Activated CD8-positive, alpha-beta memory T cell treated with anti-CD3 and anti-CD28 coated beads for 4 hours (primary cell): ENCODE results near the gene PUS7.
"Not testable (repeated sequence)": the region's sequence is repeated elsewhere in the genome, so short reads cannot be mapped to it uniquely, and the experiment has no call there.

ENCODE experiments used
- DNase-seq, 2 donors: peaks; one replicate each; pipeline ENCODE4 v3.0.0-alpha.2; 2020; ENCODE audit warnings: low read depth in 2 of 2

The PUS7 gene

DNA sequence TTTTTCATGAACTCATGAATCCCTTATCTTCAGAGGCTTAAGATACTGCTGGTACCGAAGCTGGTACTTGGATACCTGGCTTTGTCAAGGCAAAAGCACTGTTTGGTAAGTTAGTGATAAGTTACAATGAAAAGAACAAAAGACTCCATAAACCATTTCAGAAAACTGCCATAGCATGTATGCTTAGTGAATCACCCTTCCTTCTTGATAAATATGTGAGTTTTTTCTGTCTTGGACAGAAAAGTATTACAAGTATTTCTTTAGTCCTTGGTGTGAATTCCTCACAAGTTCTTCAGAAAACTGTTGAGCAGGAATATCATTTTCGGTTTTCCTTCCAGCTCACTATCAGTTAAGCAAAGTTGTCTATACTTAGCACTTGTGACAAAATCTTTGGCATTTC is 25.6 kb downstream of the PUS7 start:
- no peak for DNase-seq

DNA sequence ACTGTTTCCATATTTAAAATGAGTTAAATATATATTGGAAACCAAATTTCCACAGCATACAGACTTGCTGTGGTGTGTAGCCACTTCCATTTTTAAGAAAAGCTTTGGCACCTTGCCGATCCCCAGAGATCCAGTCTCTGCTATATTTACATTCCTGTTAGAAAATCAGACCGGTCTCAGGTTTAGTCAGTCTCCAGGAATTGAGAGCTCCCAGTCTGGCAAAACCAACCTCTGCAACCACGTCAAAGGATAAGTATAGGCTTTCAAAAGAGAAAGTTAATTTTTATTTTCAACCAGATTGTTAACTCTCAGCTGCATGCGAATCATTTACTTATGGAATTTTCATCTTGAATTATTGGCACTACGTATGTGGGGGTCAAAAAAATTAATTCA is 28.2 kb downstream of the PUS7 start:
- no peak for DNase-seq

DNA sequence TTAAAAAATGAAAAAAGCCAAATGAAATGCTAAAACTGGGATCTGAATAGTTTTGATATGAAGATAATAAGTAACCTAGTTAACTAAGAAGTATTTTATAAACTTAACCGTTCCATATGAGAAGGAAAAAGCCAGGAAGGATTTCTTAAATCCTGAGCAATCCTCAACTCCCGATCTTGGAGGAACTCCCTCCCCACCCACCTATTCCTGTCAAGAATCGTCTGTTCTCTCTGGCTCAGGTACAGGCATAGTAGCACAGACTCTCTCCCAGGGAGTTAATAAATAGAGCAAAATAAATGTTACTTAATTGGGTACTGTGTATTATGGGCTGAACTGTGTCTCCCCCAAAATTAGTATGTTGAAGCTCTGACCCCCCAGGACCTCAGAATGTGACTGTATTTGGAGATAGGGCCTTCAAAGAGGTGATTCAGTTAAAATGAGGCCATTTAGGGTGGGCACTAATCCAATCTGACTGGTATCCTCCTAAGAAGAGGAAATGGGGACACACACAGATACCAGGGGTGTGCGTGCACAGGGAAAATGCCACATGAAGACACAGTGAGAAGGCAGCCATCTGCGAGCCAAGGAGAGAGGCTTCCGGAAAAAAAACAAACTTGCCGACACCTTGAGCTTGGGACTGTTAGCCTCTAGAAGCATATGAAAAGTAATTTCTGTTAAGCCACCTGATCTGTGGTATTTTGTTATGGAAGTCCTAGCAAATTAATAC is 28.7 kb downstream of the PUS7 start:
- DNase-seq, result no peak

DNA sequence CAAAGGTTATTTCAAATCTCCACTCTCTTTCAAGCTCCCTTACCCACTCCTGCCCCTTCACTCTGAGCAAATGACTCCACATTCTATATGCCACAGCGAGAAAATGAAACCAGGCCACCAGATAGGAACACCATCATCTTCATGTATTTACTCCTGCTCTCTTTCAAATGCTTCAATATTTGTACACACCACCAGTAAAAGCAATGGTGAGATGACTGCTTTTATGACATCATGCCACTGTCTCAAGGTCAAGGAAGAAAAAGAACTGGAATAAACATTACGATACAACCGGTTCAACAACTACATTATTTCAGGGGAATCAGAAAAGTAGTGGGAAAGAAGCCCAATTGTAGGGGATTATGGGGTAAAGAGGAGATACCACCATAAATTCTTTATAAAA is 32.7 kb downstream of the PUS7 start:
- no peak for DNase-seq

DNA sequence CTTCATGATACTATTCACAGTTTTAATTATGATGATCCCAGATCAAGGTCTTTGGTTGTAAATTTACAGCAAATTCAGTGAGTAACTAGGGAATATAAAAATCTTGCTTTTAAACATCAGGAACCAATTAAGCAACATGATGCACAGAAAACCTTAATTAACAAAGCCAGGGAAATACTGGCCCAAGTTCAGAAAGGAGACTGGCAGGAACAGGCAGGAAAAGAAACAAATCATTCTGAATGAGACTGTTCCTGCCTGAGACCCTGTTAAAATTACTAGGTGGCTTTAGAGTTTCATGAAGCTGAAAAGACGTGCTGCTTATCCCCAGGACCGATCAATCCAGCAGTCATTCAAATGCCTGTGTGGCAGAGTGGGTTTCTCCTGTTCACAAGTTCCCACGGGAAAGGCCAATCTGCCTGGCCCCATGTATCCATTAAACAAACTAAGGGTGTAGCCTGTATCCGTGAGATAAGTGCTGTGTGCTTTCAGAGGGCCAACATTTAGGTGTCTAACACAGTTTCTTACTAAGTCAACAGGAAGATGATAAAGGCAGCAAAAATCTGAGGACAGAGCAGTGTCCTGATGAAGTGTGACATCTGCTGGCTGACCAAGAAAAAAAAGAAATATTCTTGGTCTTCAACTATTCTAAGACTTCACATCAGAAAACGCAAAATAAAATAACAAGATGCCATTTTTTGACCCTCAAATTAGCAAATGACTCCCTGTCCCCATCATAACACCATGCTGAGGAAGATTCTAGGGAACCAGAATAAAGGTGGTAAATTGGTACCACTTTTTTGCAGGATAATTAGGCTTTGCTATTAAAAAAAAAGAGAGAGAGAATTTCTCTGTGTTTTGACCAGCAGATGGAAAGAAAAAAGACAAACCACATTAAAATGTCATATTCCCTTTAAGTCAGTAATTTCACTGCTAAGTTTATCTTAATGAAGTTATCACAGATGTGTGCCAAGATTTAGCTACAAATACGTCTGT is 34.2 kb downstream of the PUS7 start:
- DNase-seq, result no peak

DNA sequence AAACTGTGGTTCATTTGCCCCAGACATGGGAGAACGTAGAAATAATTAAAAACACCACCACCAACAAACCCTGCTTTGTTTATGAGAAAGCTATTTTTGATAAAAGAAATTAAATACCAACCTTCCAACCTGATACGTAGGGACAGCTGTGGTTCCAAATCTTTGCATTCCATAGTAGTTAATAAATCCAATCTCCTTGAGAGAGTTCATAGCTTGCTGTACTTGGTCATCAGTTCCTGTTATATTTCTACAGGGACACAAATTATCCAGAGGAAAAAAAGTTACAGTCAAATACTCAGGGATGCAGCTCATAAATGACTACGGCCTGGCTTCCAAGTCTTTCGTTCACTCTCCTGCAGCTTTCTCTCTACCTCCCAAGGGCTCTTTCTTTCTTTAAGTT is 41.1 kb downstream of the PUS7 start:
- no peak for DNase-seq

DNA sequence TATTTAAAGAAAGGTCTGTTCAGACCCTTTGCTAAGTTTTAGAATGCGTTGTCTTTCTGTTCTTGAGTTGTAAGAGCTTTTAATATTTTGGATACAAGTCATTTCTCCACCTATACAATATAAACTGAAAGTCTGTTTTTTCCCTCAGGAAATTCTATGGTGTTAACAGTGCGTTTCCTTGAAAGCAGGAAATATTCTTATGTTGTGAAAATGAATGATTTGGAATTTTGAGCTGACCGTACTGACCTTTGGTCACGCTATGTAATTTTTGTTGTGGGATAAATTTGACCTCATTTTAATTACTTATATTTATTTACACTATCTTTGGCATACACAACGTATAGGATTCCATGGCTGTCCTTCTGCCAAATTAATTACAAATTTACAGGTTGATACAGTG is 43.5 kb downstream of the PUS7 start:
- no peak for DNase-seq

DNA sequence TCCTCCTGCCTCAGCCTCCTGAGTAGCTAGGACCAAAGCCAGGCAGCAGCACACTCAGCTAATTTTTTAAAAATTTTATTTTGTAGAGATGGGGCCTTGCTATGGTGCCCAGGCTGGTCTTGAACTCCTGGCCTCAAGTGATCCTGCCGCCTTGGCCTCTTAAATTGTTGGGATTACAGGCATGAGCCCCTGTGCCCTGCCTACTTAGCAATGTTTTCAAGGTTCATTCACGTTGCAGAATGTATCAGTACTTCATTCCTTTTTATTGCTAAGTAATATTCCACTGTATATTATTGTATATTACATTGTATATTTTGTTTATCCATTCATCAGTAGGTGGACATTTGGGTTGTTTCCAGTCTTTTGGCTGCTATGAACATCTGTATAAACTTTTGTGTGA is 44.2 kb downstream of the PUS7 start:
- no peak for DNase-seq

DNA sequence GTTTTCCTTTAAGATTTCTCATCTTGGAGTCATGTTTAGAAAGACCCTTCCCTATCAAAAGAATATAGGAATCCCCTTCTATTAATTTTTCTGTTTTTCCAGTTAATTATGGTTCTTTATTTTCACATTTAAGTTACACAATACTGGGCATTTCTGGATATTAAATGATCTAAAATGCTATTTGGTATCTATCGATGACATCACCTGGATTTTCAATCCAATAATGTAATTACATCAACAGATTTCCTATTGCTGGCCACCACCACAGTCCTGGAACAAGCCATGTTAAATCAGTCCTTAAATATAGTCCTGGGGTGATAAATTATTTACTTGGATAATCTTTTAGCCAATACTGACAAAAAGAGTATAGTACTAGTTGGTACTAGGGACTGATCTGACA is 48.0 kb downstream of the PUS7 start:
- DNase-seq, result no peak

DNA sequence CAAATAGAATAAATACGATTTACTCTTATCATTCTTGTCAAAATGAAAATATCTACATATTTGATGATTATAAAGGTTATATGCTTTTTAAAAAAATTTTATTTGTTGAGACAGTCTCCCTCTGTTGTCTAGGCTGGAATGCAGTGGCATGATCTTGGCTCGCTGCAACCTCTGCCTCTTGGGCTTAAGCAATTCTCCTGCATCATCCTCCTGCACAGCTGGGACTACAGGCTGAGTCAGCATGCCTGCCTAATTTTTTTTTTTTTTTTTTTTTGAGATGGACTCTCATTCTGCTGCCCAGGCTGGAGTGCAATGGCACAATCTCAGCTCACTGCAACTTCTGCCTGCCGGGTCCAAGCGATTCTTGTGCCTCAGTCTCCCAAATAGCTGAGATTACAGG is 48.9 kb downstream of the PUS7 start:
- no peak for DNase-seq

DNA sequence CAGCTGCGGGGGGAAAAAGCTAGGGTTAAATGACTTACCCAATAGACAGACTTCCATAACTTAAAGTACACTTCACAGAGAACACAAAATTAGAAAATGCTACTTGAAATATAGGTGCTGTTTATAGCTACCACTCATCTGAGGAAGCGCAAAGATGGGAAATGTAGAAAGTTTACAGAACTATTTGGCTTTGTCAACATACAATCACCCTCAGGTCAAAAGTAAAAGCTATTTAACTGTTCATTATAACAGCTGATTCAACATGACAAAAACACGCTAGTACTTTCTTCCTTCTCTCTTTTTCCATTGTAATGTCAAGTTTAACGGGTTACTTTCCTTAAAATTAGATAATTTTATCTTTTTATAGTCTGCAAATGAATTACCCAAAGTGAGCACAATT is 51.2 kb downstream of the PUS7 start:
- no peak for DNase-seq

DNA sequence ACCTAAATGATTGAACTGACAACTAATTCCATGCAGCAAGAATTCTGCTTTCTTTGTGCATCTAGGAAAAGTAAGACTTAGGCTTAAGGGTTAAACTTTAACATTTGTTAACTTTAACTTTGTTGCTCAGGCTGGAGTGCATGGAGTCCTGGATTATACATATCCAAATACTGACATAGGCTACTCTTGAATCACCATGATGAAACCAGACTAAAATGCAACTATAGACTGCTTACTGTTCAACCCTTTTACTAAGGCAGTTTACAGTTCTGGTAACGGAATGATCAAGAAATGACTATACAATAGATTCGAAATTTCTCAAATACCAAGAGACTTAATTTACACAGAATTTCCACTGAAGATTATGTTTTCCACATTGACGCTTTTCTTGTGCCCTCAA is 52.0 kb downstream of the PUS7 start:
- no peak for DNase-seq

DNA sequence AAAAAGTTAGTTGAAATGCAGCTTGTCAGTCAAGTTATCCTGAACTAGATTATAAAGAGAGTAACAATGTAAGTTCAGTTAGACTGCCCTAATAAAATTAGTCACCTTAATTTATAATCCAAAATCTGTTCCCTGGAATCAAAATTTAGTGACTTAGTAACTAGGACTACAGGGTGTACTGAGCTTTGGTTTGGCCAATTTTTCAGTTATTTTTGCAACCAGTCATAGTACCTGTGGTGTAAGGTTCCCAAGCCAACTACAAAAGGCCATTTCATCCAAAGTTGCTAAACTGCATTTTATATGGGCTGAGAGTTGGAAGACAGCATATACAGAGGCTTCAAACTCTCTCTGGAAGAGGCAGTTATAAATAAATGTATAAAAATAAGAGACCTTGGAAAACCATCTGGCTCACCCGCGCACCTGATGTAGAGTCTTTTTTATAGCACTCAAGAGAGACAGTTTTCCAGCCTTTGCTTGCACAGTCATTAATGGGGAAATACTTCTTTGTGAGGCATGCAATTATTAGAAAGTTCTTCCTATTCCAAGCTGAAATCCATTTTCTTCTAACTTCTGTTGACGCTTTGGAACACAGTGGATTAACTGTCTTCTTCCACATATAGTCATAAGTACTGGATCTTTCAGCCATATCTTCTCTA is 59.2 kb downstream of the PUS7 start:
- DNase-seq, result no peak

DNA sequence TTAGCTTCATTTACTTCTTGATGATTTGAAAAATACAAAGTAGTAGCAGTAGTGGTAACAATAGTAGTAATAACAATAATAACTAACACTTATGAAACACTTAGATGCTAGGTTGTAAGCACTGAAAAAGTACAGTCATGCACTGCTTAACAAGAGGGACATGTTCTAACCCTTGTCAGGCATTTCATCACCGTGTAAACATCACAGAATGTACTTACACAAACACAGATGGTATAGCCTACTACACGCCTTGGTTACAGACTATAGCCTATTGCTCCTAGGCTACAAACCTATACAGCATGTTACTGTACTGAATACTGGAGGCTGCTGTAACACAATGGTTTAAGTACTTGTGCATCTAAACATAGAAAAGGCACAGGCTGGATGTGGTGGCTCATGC is 60.6 kb downstream of the PUS7 start:
- no peak for DNase-seq

DNA sequence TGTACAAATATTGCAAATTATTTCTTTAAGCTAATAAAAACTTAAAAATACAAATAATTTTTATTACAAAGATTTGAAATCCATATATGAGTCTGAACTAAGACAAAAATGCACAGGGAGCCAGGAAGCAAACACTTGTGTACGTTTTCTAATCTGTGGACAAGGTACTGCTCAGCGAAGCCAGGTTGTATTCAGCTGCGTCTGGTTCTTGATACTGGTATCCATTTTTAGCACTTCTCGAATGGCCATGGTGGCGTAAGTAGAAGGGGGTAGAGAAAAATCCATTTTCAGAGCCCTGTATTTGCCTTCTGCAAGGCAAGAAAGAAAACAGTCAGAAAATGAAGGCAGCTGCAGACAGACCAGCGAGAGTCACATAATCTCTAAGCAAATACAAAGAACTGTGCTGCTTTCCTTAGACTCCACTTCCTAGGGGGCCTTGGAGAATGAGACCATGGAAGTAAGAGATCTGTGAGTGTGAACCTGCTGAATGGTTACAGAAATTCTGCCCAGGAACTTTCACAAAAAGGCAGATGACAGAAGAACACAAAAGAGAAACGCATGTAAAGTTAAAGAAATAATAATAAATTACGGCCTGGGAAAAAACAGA is 64.3 kb downstream of the PUS7 start:
- no peak for DNase-seq

DNA sequence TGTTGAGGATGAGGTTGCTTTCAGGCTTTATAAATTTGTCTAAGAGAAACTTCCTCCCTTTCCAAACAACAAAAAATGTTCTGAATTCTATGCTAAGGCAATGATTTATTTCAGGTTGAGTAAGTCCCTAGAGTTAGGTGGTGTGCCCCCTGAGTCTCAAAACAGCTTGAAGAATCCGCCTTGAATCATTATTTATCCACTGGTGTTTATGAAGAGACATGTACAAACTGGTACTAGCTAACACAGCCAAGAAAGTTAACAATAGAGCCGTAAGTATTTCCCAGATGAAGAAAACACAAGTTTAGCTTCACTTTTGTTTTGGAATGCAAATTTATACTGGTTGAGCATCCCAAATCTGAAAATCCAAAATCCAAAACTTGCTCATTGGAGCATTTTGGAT is 67.2 kb downstream of the PUS7 start:
- DNase-seq, result no peak

DNA sequence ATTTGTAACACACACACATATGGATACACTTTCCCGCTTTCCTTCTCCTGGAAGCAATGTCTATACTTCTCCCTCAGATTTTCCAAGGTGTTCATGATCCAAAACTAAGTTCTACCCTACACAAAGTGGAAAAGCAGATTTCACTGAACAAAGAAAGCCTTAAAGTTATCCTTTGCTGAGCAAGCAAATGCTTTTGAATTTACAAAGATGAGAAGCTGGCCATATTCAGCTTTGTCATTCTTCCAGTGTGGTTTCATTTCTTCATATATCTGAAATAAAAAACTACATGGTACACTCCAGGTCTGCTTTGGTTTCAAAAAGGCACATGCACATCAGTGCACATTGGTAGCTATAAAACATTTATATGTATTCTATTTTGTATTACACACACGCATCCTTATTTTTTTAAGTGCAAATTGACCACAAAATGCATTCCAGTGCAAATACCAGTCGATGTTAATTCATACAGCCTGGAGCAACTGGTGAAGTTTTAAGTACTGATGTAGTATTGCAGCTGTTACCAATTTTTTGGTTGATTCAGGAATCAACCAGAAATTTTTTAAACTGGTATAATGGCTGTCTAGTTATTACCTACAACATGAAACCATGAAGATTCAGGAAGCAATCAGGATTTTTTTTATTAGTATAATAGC is 67.8 kb downstream of the PUS7 start:
- no peak for DNase-seq

DNA sequence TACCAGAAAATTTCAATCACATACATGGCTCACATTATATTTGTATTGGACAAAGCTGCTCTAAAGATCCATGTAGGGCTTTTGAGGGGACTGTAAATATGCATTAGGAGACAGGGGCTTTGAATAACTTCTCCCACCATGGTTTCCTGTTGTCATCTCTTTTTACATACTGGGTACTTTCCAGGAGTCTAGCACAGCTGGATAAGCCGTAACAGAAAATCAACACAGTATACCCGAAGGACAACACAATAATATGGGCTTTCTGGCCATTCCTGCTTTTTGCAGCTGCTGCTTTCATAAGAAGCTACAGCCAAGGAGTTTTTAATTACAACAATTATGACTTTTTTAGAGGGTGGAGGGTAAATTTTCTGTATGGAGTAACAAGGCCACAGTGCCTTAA is 70.0 kb downstream of the PUS7 start:
- DNase-seq, result no peak

DNA sequence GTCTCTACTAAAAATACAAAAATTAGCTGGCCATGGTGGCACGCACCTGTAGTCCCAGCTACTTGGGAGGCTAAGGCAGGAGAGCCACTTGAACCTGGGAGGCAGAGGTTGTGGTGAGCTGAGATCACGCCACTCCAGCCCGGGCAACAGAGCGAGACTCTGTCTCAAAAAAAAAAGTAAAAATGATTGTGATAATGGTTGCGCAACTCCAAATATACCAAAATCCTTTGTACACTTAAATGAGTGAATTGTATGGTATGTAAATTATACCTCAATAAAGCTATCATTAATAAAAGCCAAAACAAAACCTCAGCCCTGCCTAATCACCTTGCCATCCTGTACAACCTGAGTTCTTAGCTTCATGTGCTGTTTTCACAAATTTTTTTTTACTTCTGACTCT is 71.2 kb downstream of the PUS7 start:
- DNase-seq, result not testable (repeated sequence)

DNA sequence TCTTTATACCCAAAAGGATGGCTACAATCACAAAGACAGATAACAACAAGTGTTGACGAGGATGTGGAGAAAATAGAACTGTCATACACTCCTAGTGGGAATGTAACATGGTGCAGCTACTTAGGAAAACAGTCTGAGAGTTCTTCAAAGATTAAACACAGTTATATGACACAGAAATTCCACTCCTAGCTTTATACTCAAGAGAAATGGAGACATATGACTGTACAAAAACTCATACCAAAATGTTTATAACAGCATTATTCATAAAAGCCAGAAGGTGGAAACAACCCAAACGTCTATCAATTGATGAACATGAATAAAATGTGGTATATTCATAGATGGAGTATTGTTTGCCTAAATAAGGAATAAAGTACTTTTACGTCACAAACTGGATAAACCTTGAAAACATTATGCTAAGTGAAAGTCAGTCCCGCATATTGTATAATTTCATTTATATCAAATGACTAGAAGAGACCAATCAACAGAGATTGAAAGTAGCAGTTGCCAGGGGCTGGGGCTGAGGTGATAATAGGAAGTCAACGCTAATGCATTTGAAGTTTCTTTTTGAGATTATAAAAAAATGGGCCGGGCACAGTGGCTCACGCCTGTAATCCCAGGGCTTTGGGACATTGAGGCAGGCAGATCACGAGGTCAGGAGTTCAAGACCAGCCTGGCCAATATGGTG is 71.8 kb downstream of the PUS7 start:
- DNase-seq, result no peak

DNA sequence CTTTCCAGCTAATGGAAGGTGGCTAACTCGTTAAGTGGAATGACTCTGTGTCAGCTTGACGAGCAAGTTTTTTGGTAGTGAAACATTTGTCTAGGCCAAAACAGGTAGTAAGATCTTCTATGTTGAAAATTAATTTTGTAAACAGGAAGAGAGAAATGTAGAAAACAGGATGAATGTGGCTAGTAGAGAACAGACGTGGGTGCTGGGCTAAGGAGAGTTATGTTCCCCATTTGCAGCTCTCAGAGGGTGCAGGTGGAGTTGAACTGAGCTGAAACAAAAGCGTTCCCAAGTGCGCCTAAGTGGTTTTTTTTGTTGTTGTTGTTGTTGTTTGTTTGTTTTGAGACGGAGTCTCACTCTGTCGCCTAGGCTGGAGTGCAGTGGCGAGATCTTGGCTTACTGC is 73.9 kb downstream of the PUS7 start:
- no peak for DNase-seq
